ENCODE data around the gene RFTN1.

RFTN1 gene

GRCh38 chr3:16484984-16485383 lies 28.5 kb downstream of the RFTN1 start:
- no peak for DNase-seq

GRCh38 chr3:16484216-16484615 lies 29.3 kb downstream of the RFTN1 start:
- DNase-seq: no peak

GRCh38 chr3:16482770-16483531 lies 30.5 kb downstream of the RFTN1 start:
- no peak for DNase-seq

GRCh38 chr3:16482194-16482769 lies 31.2 kb downstream of the RFTN1 start:
- no peak for DNase-seq

GRCh38 chr3:16481546-16481897 lies 32.0 kb downstream of the RFTN1 start:
- DNase-seq: no peak

- DNase-seq: no peak
Observed at GRCh38 chr3:16480861-16481545, 32.5 kb downstream of the RFTN1 start.

- DNase-seq: no peak
Observed at GRCh38 chr3:16478516-16478915, 35.0 kb downstream of the RFTN1 start.

- DNase-seq: no peak
Observed at GRCh38 chr3:16477521-16477920, 36.0 kb downstream of the RFTN1 start.

GRCh38 chr3:16477056-16477455 lies 36.4 kb downstream of the RFTN1 start:
- no peak for DNase-seq

GRCh38 chr3:16476636-16477035 lies 36.9 kb downstream of the RFTN1 start:
- DNase-seq: no peak

GRCh38 chr3:16475766-16476165 lies 37.7 kb downstream of the RFTN1 start:
- DNase-seq: no peak

GRCh38 chr3:16474920-16475319 lies 38.6 kb downstream of the RFTN1 start:
- DNase-seq: no peak

GRCh38 chr3:16474216-16474615 lies 39.3 kb downstream of the RFTN1 start:
- DNase-seq: no peak

GRCh38 chr3:16472593-16472992 lies 40.9 kb downstream of the RFTN1 start:
- no peak for DNase-seq

- no peak for DNase-seq
Observed at GRCh38 chr3:16471897-16472296, 41.6 kb downstream of the RFTN1 start.

GRCh38 chr3:16470590-16470989 lies 42.9 kb downstream of the RFTN1 start:
- no peak for DNase-seq

GRCh38 chr3:16468336-16469098 lies 45.0 kb downstream of the RFTN1 start:
- DNase-seq: no peak

- no peak for DNase-seq
Observed at GRCh38 chr3:16468002-16468335, 45.5 kb downstream of the RFTN1 start.

- no peak for DNase-seq
Observed at GRCh38 chr3:16467393-16467792, 46.1 kb downstream of the RFTN1 start.

- no peak for DNase-seq
Observed at GRCh38 chr3:16466822-16467221, 46.7 kb downstream of the RFTN1 start.

- DNase-seq: no peak
Observed at GRCh38 chr3:16464511-16465148, 48.9 kb downstream of the RFTN1 start.

GRCh38 chr3:16463914-16464313 lies 49.6 kb downstream of the RFTN1 start:
- no peak for DNase-seq

GRCh38 chr3:16463119-16463518 lies 50.4 kb downstream of the RFTN1 start:
- DNase-seq: no peak
